ENCODE data around the gene ATXN7L1.
A peak's percentile ranks its signal among the peaks of the same experiment; 100 is the strongest.

Gene ATXN7L1

DNA sequence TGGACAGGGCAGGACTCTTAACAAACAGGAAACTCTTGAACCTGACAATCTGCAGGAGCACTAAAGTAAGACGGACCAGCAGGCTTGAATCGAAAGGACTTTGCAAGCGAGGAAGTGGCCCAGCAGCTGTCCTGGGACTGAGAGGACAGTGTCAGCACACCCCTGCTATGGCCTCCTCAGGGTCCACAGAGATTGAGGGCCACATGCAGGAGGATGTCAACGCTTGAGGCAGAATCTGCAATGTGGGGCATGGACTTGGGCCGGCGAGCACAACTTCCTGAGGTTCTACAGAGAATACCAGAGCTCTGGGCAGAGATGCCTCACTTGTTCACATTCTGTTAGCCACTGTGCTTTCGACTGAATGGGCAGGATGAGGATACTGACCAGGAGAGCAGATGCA, 210.7 kb downstream of the ATXN7L1 start:
- Histone ChIP-seq H3K9ac (ENCODE audit: low read length) (no peak overlapping the region), H3K36me3 (ENCODE audit: control insufficient read depth, low read depth, low read length) (no peaks in the 10 kb centered on the region), H3K4me3 (ENCODE audit: low read length) (no peak overlapping the region), H3K9me3 (ENCODE audit: control insufficient read depth, low read depth, low read length) (no peaks in the 10 kb centered on the region), H3K27me3 (ENCODE audit: control insufficient read depth, insufficient read depth, low read length) (no peaks in the 10 kb centered on the region), H3K4me1 (ENCODE audit: control insufficient read depth, low read depth, low read length) (peaks cover 22% of the 10 kb centered on the region), H3K27ac (ENCODE audit: low read length) (no peak overlapping the region)

DNA sequence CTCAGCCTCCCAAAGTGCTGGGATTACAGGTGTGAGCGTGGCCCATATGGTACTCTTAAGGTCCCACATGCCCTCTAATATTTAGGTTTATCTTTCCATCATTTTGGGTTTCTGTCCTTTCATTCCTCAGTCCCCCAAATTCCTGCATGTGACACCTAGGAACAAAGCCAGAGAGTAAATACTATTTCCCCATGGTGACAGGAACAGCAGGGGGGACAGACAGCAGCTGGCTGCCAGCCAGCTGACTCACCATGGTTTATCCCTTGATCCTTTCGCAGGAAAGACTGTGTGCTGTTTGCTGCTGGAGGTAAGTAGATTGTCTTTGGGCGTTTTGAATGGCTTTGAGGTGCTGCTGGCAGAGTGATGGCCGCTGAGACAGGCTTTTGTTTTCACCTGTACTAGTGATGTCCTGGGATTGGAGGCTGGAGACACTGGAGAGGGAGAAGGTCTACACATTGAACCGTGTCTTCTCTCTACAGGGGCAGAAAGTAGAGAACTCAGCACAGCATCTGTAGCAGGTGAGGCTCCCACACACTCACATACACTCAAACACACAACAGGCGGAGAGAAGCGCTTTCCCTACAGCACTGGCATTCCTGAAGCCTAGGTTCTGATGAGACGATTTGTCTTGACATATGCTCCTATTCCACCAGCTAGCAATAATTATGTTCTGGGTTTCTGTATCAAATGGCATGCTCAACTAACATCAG, 211.4 kb downstream of the ATXN7L1 start:
- no peak overlapping the region for H3K9ac ChIP-seq (ENCODE audit: low read length)

DNA sequence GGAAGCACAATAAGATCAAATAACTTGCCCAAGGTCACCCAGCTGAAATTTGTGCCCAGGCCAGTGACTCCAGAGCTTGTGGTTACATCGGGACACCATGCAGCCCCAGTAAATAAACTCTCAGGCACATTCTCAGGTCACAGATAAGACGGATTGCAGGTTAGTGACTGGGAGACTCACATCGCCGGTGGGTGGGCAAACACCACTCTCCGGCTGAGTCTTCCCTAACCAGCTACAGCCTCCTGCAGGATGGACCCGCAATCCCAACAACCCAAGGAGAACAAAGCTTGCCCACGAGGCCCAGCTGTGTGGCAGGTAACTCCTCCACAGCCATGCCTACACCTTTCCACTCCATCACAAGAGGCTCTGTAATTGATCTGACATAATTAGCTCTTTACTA, 213.4 kb downstream of the ATXN7L1 start:
- Histone ChIP-seq H3K9ac (ENCODE audit: low read length) (no peak overlapping the region), H3K27ac (ENCODE audit: low read length) (no peak overlapping the region), H3K4me3 (ENCODE audit: low read length) (no peak overlapping the region), H3K27me3 (ENCODE audit: control insufficient read depth, insufficient read depth, low read length) (no peaks in the 10 kb centered on the region), H3K4me1 (ENCODE audit: control insufficient read depth, low read depth, low read length) (peaks cover 22% of the 10 kb centered on the region), H3K36me3 (ENCODE audit: control insufficient read depth, low read depth, low read length) (no peaks in the 10 kb centered on the region), H3K9me3 (ENCODE audit: control insufficient read depth, low read depth, low read length) (no peaks in the 10 kb centered on the region)

More for the DNA sequence above, 211.4 kb downstream of the ATXN7L1 start:
- no peak overlapping the region for H3K27ac ChIP-seq (ENCODE audit: low read length)
- H3K27me3 ChIP-seq (ENCODE audit: control insufficient read depth, insufficient read depth, low read length) = no peaks in the 10 kb centered on the region
- H3K36me3 ChIP-seq (ENCODE audit: control insufficient read depth, low read depth, low read length) = no peaks in the 10 kb centered on the region
- no peaks in the 10 kb centered on the region for H3K9me3 ChIP-seq (ENCODE audit: control insufficient read depth, low read depth, low read length)
- peaks cover 22% of the 10 kb centered on the region for H3K4me1 ChIP-seq (ENCODE audit: control insufficient read depth, low read depth, low read length)
- no peak overlapping the region for H3K4me3 ChIP-seq (ENCODE audit: low read length)

DNA sequence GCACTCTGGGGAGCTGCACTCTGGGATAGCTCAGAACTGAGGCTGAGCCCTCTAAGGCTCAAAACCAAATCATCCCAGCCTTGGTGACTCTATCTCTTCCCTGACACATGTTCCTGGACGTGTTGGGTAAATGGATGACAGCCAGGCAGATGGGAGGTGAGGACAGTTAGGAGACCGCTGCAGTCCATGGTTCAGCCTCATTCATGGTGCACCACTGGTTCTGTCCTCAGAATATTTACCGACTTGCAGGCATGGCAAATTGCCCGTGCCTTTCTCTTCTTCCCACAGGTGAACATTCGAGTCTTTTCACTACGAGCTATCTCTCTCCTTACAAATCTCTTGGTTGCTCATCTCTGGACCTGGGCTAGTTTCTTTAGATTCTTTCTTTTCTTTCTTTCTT, 214.8 kb downstream of the ATXN7L1 start:
- H3K27me3 ChIP-seq (ENCODE audit: control insufficient read depth, insufficient read depth, low read length) = no peaks in the 10 kb centered on the region
- H3K36me3 ChIP-seq (ENCODE audit: control insufficient read depth, low read depth, low read length) = no peaks in the 10 kb centered on the region
- H3K9me3 ChIP-seq (ENCODE audit: control insufficient read depth, low read depth, low read length) = no peaks in the 10 kb centered on the region
- H3K4me1 ChIP-seq (ENCODE audit: control insufficient read depth, low read depth, low read length) = peaks cover 18% of the 10 kb centered on the region
- no peak overlapping the region for H3K4me3 ChIP-seq (ENCODE audit: low read length)
- H3K27ac ChIP-seq (ENCODE audit: low read length) = no peak overlapping the region
- H3K9ac ChIP-seq (ENCODE audit: low read length) = no peak overlapping the region

DNA sequence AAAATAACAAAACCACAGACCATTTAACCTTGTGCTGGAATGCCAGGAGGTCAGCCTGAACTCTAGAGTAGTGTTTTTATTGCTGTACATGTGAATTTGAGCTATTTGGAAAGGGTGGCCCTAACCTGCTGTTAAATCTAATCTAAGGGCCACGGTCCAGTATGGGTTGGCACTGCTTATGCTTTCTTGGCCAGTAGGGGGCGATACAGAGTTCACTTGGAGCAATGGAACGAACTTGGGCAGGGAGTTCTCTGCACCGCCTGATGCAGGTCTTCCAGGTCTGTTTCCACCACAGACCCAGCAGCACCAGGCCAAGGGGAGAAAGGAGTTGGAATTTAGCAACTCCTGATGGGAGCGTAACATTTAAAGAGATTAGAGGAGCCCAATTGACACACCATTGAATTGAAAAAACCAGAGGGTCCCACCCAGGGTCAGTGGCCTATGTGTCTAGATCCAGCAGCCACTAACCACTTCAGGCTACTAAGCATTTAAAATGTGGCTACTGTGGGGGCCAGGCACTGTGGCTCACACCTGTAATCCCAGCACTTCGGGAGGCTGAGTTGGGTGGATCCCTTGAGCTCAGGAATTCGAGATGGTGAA, 219.4 kb downstream of the ATXN7L1 start:
- H3K9me3 ChIP-seq (ENCODE audit: control insufficient read depth, low read depth, low read length) = no peaks in the 10 kb centered on the region
- no peaks in the 10 kb centered on the region for H3K27me3 ChIP-seq (ENCODE audit: control insufficient read depth, insufficient read depth, low read length)
- peaks cover 42% of the 10 kb centered on the region for H3K4me1 ChIP-seq (ENCODE audit: control insufficient read depth, low read depth, low read length)

DNA sequence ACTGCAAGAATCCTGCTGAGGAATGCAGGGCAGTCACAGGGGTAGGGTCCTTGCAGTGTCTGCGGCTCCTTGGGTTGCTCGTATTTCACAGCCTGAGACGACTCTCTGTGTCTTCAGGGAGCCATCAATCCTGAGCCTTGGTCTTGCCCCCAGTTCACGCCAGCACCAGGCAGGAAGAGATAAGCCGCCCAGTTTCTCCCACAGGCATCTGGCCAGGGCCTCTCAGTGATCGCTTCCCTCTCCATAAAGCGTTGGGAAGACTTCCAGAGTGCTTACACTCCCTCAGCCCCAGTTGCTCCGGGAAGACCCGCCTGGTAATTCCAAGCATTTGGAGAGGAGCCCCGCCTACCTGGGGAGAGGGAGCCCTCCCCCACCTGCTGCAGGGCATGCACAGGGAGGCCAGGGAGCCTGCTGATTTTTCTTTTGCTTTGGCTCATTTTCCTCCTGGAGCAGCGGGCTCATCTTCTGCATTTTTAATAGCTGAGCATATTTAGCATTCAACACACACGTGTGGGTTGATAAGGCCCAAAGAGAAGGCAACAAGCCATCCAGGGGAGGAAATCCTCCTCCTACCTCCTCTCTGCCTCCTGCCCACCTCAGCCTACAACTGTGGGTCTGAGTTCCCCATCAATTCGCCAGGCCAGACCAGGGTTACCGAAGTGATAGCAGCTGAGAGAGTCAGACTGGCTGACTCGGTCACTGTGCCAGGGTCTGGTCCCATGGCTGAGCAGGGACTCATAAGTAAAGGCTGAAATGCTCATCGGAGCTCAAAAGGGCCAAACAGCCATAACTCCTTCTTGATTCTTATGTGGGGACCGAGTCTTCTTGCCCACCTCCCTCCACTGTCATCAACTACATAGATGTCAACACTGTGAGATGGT, 220.7 kb downstream of the ATXN7L1 start:
- Histone ChIP-seq H3K4me1 (ENCODE audit: control insufficient read depth, low read depth, low read length) (peaks cover 54% of the 10 kb centered on the region), H3K4me3 (ENCODE audit: low read length) (peak overlapping the region; percentile 40), H3K9ac (ENCODE audit: low read length) (no peak overlapping the region), H3K27ac (ENCODE audit: low read length) (peak overlapping the region; percentile 40), H3K27me3 (ENCODE audit: control insufficient read depth, insufficient read depth, low read length) (no peaks in the 10 kb centered on the region), H3K36me3 (ENCODE audit: control insufficient read depth, low read depth, low read length) (no peaks in the 10 kb centered on the region), H3K9me3 (ENCODE audit: control insufficient read depth, low read depth, low read length) (no peaks in the 10 kb centered on the region)

More for the DNA sequence above, 219.4 kb downstream of the ATXN7L1 start:
- no peak overlapping the region for H3K9ac ChIP-seq (ENCODE audit: low read length)
- no peak overlapping the region for H3K27ac ChIP-seq (ENCODE audit: low read length)
- H3K36me3 ChIP-seq (ENCODE audit: control insufficient read depth, low read depth, low read length) = no peaks in the 10 kb centered on the region
- no peak overlapping the region for H3K4me3 ChIP-seq (ENCODE audit: low read length)

DNA sequence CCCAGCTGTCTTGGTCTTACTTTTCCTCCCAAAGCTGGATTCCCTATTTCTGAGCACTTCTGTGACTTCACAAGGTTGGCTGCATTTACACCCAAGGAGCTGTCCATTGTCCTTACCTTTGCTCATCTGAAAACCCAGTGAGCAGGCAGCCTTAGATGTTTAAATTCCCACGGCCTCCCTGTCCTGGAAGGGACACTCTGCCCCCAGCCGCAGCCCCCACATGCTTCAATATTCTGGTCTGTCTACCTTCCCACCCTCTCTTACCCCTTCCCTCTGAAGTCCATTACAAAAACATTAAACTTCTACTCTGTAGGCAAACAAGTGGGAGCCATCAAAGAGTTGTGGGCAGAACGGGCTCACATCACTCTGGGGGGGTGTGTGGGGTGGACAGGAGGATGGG, 221.3 kb downstream of the ATXN7L1 start:
- H3K27ac ChIP-seq (ENCODE audit: low read length) = peak overlapping the region; percentile 40
- H3K9ac ChIP-seq (ENCODE audit: low read length) = no peak overlapping the region
- H3K4me3 ChIP-seq (ENCODE audit: low read length) = peak overlapping the region; percentile 40
- no peaks in the 10 kb centered on the region for H3K9me3 ChIP-seq (ENCODE audit: control insufficient read depth, low read depth, low read length)
- H3K36me3 ChIP-seq (ENCODE audit: control insufficient read depth, low read depth, low read length) = no peaks in the 10 kb centered on the region
- H3K4me1 ChIP-seq (ENCODE audit: control insufficient read depth, low read depth, low read length) = peaks cover 54% of the 10 kb centered on the region
- no peaks in the 10 kb centered on the region for H3K27me3 ChIP-seq (ENCODE audit: control insufficient read depth, insufficient read depth, low read length)

DNA sequence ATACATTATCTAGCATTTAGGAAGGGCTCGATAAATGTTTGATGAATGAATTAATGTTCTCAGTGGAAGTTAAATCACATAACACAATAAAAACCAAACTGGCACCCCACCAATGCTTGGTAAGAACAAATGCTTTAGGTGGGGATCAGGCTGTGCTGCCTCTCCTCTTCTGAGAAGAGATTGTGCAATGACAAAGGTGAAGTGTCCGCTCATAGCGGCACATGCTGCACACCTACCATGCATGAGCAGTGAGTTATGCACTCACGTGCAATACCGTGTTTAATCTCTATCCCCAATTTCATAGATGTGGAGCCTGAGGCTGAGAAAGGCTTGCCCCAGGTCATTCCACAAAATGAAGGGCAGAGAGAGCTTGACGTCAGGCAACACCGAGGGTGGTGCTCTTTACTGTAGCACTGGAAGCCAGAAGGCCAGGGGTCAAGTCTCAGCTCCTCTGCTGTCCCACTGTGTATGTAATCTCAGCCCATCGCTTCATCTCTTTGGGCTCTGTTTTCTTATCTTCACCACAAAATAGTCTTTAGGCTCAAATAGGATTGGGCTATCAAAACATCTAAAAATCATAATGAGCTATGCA, 222.2 kb downstream of the ATXN7L1 start:
- no peak overlapping the region for H3K9ac ChIP-seq (ENCODE audit: low read length)
- peaks cover 59% of the 10 kb centered on the region for H3K4me1 ChIP-seq (ENCODE audit: control insufficient read depth, low read depth, low read length)
- H3K27ac ChIP-seq (ENCODE audit: low read length) = no peak overlapping the region
- no peak overlapping the region for H3K4me3 ChIP-seq (ENCODE audit: low read length)
- no peaks in the 10 kb centered on the region for H3K9me3 ChIP-seq (ENCODE audit: control insufficient read depth, low read depth, low read length)
- H3K36me3 ChIP-seq (ENCODE audit: control insufficient read depth, low read depth, low read length) = no peaks in the 10 kb centered on the region
- no peaks in the 10 kb centered on the region for H3K27me3 ChIP-seq (ENCODE audit: control insufficient read depth, insufficient read depth, low read length)

DNA sequence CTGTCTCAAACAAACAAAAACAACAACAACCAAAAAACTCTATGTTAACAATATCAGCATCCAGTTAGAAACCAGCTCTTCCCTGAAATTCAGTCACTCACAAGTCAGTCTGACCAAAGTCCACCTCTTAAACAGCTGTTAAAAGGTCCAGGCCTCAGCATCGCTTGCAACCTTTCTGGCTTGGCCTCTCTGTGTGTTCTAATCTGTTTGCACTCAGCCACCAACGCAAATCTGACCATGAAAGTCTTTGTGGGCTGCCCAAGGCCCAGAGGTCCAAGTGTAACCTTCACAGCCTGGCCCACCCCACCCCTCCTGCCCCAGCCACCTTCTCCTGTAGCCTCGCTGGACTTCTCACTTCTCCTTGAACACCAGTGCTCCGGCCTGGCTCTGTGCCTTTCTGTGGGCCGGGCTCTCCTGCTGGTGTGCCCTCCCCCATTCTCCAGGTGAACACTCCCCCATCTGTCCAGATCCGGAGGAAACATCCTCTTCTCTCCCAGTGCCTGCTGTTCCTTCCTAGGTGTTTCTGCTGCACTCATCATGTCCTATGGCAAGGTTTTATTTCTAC, 222.9 kb downstream of the ATXN7L1 start:
- no peak overlapping the region for H3K9ac ChIP-seq (ENCODE audit: low read length)
- no peaks in the 10 kb centered on the region for H3K36me3 ChIP-seq (ENCODE audit: control insufficient read depth, low read depth, low read length)
- H3K4me3 ChIP-seq (ENCODE audit: low read length) = no peak overlapping the region
- H3K4me1 ChIP-seq (ENCODE audit: control insufficient read depth, low read depth, low read length) = peaks cover 62% of the 10 kb centered on the region
- no peaks in the 10 kb centered on the region for H3K9me3 ChIP-seq (ENCODE audit: control insufficient read depth, low read depth, low read length)
- no peaks in the 10 kb centered on the region for H3K27me3 ChIP-seq (ENCODE audit: control insufficient read depth, insufficient read depth, low read length)
- no peak overlapping the region for H3K27ac ChIP-seq (ENCODE audit: low read length)

DNA sequence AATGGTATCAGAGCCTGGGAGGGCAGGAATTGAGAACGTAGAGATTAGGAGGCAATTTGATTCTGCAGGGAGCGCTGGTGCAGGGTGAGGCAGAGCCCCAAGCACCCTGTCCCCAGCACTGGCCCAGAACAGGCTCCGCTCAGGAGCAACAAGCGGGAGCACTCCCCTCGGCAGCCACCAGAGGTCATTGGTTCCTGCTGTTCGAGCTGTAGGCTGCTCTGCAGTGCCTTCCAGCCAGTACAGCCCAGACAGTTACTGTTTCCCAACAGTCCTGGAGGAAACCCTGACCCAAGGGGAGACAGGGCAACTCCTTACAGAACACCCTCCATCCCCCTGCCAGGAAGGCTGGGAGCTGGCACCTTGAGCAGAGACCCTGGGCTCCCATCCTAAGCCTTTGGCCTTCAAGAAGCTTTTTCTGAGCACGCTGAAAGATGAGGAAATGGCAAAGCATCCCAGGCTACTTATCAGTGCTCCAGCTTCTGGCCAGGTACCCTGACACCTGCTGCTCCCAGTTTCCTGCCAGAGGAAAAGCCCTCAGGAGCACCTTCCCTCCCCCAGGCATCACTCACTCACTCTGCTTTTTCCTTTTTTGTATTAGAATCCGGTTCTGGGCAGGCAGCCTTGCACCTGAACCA, 223.9 kb downstream of the ATXN7L1 start:
- H3K27ac ChIP-seq (ENCODE audit: low read length) = no peak overlapping the region
- H3K4me1 ChIP-seq (ENCODE audit: control insufficient read depth, low read depth, low read length) = peaks cover 62% of the 10 kb centered on the region
- no peaks in the 10 kb centered on the region for H3K9me3 ChIP-seq (ENCODE audit: control insufficient read depth, low read depth, low read length)
- no peaks in the 10 kb centered on the region for H3K36me3 ChIP-seq (ENCODE audit: control insufficient read depth, low read depth, low read length)
- H3K4me3 ChIP-seq (ENCODE audit: low read length) = peak overlapping the region; percentile 15
- H3K9ac ChIP-seq (ENCODE audit: low read length) = no peak overlapping the region
- no peaks in the 10 kb centered on the region for H3K27me3 ChIP-seq (ENCODE audit: control insufficient read depth, insufficient read depth, low read length)

DNA sequence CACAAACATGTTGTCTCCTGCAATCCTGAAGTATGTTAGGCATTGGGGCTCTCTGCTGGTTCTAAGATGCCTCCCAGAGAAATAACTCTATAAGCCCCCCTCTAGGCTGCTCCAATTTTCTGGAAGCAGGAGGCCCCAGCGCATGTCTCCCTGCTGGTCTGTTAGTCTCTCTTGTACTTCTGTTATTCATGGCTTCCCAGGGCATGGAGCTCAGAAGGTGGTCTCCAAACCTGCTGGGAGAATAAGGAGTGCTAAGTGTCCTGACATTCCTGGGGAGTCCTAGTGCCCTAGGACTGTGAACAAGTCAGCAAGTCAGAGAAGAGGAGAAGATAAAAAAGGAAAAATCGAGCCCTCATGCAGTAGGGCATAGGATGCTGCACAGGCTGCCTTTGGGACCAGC, 224.6 kb downstream of the ATXN7L1 start:
- Histone ChIP-seq H3K4me3 (ENCODE audit: low read length) (peak overlapping the region; percentile 15), H3K27me3 (ENCODE audit: control insufficient read depth, insufficient read depth, low read length) (no peaks in the 10 kb centered on the region), H3K36me3 (ENCODE audit: control insufficient read depth, low read depth, low read length) (no peaks in the 10 kb centered on the region), H3K4me1 (ENCODE audit: control insufficient read depth, low read depth, low read length) (peaks cover 62% of the 10 kb centered on the region), H3K27ac (ENCODE audit: low read length) (no peak overlapping the region), H3K9ac (ENCODE audit: low read length) (no peak overlapping the region), H3K9me3 (ENCODE audit: control insufficient read depth, low read depth, low read length) (no peaks in the 10 kb centered on the region)

All from iPS-18a (cell line).